OCI-LY1 (cell line): Measurements from ENCODE around the gene ZNF862.

Experiments used
- H2AFZ ChIP-seq: fragments of 200-600 bp; sonication (generic), shearing (Covaris generic); 2 replicates; pipeline ENCODE4 v1.6.0; 2014; ENCODE audit warnings: antibody characterized with exemption, mild to moderate bottlenecking, low read length
- H3F3A ChIP-seq: fragments of 200-600 bp; sonication (generic), shearing (Covaris generic); 2 replicates; pipeline ENCODE4 v1.6.0; 2014; ENCODE audit warnings: mild to moderate bottlenecking, antibody characterized with exemption, low read length, moderate library complexity; ENCODE audit not compliant: insufficient read depth
- H3K27ac ChIP-seq: fragments of 200-600 bp; sonication (generic); 2 replicates; pipeline ENCODE4 v1.5.1; 2014; ENCODE audit warnings: low read length, mixed run types, mild to moderate bottlenecking, low read depth; ENCODE audit not compliant: poor library complexity, severe bottlenecking
- H3K27me3 ChIP-seq: fragments of 200-600 bp; sonication (generic); 2 replicates; pipeline ENCODE4 v1.6.0; 2014; ENCODE audit warnings: antibody characterized with exemption, mild to moderate bottlenecking, low read length, moderate library complexity; ENCODE audit not compliant: insufficient read depth
- H3K36me3 ChIP-seq: fragments of 200-600 bp; sonication (generic); 2 replicates; pipeline ENCODE4 v1.6.1; 2014; ENCODE audit warnings: mild to moderate bottlenecking, antibody characterized with exemption, low read length, moderate library complexity, mixed read lengths; ENCODE audit not compliant: insufficient read depth
- H3K4me1 ChIP-seq: fragments of 200-600 bp; sonication (generic); 2 replicates; pipeline ENCODE4 v1.5.1; 2014; ENCODE audit warnings: mild to moderate bottlenecking, low read length, moderate library complexity; ENCODE audit not compliant: insufficient read depth, severe bottlenecking
- H3K4me2 ChIP-seq: fragments of 200-600 bp; sonication (generic), shearing (Covaris generic); 2 replicates; pipeline ENCODE4 v1.6.1; 2014; ENCODE audit warnings: low read length
- H3K4me3 ChIP-seq: fragments of 200-600 bp; sonication (generic); 2 replicates; pipeline ENCODE4 v1.5.1; 2014; ENCODE audit warnings: low read length, low read depth, mild to moderate bottlenecking, mixed read lengths; ENCODE audit not compliant: poor library complexity, severe bottlenecking
- H3K79me2 ChIP-seq: fragments of 200-600 bp; shearing (Covaris generic); 2 replicates; pipeline ENCODE4 v1.6.1; 2016; ENCODE audit warnings: mixed run types, low read length, mixed read lengths; ENCODE audit not compliant: insufficient read depth
- H3K9ac ChIP-seq: fragments of 200-600 bp; sonication (generic), shearing (Covaris generic); 2 replicates; pipeline ENCODE4 v1.6.1; 2014; ENCODE audit warnings: mild to moderate bottlenecking, low read length, mixed read lengths
- H3K9me2 ChIP-seq: fragments of 200-600 bp; sonication (generic), shearing (Covaris generic); 2 replicates; pipeline ENCODE4 v1.6.1; 2014; ENCODE audit warnings: low read depth, mild to moderate bottlenecking, low read length, mixed read lengths
- H3K9me3 ChIP-seq: fragments of 200-600 bp; shearing (Covaris generic); 2 replicates; pipeline ENCODE4 v1.6.1; 2014; ENCODE audit warnings: low read length, mixed read lengths
- H4K20me1 ChIP-seq: fragments of 200-600 bp; sonication (generic), shearing (Covaris generic); 2 replicates; pipeline ENCODE4 v1.6.0; 2016; ENCODE audit warnings: mild to moderate bottlenecking, low read length; ENCODE audit not compliant: insufficient read depth
- EZH2 ChIP-seq: fragments of 200-600 bp; sonication (generic), shearing (Covaris generic); IDR thresholded peaks from 2 replicates; pipeline ENCODE4 v1.8.0; 2017; ENCODE audit warnings: borderline replicate concordance, mixed run types, mild to moderate bottlenecking, antibody characterized with exemption, low read length, moderate library complexity, mixed read lengths
- TF ChIP-seq, protein P1 (sequence below): fragments of 200-600 bp; sonication (generic), shearing (Covaris generic); IDR thresholded peaks from 2 replicates; pipeline ENCODE4 v1.5.1; 2017; ENCODE audit warnings: mild to moderate bottlenecking, antibody characterized with exemption, low read length, moderate library complexity, mixed read lengths

Gene ZNF862

GRCh38 chr7:149806726-149807125 lies 31.4 kb upstream of the ZNF862 start:
- H3K4me2 ChIP-seq: no peak overlapping the region
- no peak overlapping the region for H3K4me3 ChIP-seq
- no peaks in the 10 kb centered on the region for H3K9me2 ChIP-seq
- no peaks in the 10 kb centered on the region for H4K20me1 ChIP-seq
- no peaks in the 10 kb centered on the region for H3K9me3 ChIP-seq
- H3K9ac ChIP-seq: no peak overlapping the region
- no peaks in the 10 kb centered on the region for H3K27me3 ChIP-seq
- no peak overlapping the region for H3K27ac ChIP-seq
- H3K36me3 ChIP-seq: no peaks in the 10 kb centered on the region
- H2AFZ ChIP-seq: no peak overlapping the region
- H3F3A ChIP-seq: no peaks in the 10 kb centered on the region
- no peaks in the 10 kb centered on the region for H3K4me1 ChIP-seq
- no peak for TF ChIP-seq EZH2
- TF ChIP-seq, protein P1, sequence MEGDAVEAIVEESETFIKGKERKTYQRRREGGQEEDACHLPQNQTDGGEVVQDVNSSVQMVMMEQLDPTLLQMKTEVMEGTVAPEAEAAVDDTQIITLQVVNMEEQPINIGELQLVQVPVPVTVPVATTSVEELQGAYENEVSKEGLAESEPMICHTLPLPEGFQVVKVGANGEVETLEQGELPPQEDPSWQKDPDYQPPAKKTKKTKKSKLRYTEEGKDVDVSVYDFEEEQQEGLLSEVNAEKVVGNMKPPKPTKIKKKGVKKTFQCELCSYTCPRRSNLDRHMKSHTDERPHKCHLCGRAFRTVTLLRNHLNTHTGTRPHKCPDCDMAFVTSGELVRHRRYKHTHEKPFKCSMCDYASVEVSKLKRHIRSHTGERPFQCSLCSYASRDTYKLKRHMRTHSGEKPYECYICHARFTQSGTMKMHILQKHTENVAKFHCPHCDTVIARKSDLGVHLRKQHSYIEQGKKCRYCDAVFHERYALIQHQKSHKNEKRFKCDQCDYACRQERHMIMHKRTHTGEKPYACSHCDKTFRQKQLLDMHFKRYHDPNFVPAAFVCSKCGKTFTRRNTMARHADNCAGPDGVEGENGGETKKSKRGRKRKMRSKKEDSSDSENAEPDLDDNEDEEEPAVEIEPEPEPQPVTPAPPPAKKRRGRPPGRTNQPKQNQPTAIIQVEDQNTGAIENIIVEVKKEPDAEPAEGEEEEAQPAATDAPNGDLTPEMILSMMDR: no peak
- H3K79me2 ChIP-seq: no peaks in the 10 kb centered on the region

GRCh38 chr7:149808311-149808710 lies 29.9 kb upstream of the ZNF862 start:
- Histone ChIP-seq H4K20me1 (no peaks in the 10 kb centered on the region), H3K4me3 (no peak overlapping the region), H3K4me1 (no peaks in the 10 kb centered on the region), H3K9me3 (no peaks in the 10 kb centered on the region), H3K27ac (no peak overlapping the region), H3F3A (no peaks in the 10 kb centered on the region), H3K27me3 (no peaks in the 10 kb centered on the region), H3K9ac (no peak overlapping the region), H3K79me2 (no peaks in the 10 kb centered on the region), H3K4me2 (no peak overlapping the region), H3K36me3 (no peaks in the 10 kb centered on the region), H2AFZ (no peak overlapping the region), H3K9me2 (no peaks in the 10 kb centered on the region)
- TF ChIP-seq, protein P1: no peak
- TF ChIP-seq EZH2: no peak

DNA sequence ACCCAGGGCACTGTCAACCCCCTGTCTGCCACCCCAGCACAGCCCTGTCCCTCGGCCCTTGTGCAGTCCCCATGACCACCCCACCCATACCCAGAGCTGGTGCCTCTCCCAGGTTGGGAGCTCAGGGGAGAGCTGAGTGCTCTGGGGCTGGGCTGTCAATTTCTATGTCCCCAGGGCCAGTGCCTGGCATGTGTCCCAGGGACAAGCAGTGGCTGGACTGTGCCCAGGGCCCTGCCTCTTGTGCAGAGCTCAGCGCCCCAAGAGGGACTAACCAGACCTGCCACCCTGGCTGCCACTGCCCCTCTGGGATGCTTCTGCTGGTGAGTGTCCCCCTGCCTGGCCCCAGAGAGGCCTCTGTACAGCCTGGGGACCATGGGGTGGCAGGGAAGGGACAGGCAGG lies 29.0 kb upstream of the ZNF862 start:
- Histone ChIP-seq H3K27me3 (no peaks in the 10 kb centered on the region), H3K4me3 (no peak overlapping the region), H3F3A (no peaks in the 10 kb centered on the region), H3K27ac (no peak overlapping the region), H3K79me2 (no peaks in the 10 kb centered on the region), H4K20me1 (no peaks in the 10 kb centered on the region), H3K4me2 (no peak overlapping the region), H2AFZ (no peak overlapping the region), H3K36me3 (no peaks in the 10 kb centered on the region), H3K4me1 (no peaks in the 10 kb centered on the region), H3K9me2 (no peaks in the 10 kb centered on the region), H3K9me3 (no peaks in the 10 kb centered on the region), H3K9ac (no peak overlapping the region)
- TF ChIP-seq, protein P1: no peak
- TF ChIP-seq EZH2: no peak
